AG08395 (cell line): ENCODE results near the gene SYNJ2.

Experiments used
- DNase-seq: peaks from one replicate; pipeline ENCODE4 v3.0.0; 2012; ENCODE audit warnings: mixed read lengths, low spot score

Gene SYNJ2

DNA sequence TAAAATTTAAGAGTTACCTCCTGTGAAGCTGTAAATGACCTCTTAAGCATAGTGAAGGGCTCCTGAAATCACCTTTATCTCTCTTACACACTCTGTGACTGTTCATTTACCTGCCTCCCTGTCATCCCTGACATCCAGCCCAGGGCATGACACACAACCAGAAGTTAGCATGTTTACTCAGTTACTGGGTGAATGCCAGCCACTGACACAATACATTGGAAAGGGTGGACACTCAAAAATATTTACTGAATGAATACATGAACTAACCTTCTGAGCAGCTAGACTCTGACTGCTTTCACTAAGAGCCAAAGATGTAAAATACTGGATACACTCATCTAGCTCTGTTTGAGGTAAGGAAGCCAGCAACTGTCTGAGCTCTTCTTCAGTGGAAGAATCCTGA is 161.1 kb downstream of the SYNJ2 start:
- peak; percentile 75 for DNase-seq

GRCh38 chr6:158143700-158144099 is 162.0 kb downstream of the SYNJ2 start:
- DNase-seq: peak; percentile 6
